ENCODE results near the gene NBPF12.
"Not testable (repeated sequence)": the region's sequence is repeated elsewhere in the genome, so short reads cannot be mapped to it uniquely, and the experiment has no call there.

DNA sequence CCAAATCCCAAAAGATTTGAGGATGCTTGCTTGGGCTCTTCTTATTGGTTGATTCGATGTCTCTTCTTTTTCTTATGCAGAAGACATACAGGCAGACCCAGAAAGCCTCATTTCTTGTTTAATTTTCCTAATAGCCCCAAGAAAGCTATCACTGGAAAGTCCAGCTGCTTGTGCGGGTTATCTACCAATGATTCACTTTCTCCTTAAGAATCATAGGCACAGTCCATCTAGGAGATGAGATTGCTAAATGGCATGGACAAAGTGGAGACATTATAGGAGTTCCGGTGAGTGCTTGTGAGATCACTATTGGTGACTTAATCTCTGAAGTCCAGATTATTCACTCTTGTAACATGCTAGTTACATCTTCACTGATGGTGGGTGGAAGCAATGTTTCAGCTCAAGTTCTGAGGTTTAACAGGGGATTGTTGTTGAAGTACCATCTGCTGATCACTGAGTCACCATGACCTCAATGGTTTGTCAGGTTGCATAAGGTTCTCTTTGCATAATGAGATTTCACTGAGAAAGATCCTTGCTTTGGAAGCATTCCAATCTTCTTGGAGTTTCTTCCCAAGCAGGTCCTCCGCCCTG lies 92.0 kb downstream of the NBPF12 start:
- TF ChIP-seq, protein P1, sequence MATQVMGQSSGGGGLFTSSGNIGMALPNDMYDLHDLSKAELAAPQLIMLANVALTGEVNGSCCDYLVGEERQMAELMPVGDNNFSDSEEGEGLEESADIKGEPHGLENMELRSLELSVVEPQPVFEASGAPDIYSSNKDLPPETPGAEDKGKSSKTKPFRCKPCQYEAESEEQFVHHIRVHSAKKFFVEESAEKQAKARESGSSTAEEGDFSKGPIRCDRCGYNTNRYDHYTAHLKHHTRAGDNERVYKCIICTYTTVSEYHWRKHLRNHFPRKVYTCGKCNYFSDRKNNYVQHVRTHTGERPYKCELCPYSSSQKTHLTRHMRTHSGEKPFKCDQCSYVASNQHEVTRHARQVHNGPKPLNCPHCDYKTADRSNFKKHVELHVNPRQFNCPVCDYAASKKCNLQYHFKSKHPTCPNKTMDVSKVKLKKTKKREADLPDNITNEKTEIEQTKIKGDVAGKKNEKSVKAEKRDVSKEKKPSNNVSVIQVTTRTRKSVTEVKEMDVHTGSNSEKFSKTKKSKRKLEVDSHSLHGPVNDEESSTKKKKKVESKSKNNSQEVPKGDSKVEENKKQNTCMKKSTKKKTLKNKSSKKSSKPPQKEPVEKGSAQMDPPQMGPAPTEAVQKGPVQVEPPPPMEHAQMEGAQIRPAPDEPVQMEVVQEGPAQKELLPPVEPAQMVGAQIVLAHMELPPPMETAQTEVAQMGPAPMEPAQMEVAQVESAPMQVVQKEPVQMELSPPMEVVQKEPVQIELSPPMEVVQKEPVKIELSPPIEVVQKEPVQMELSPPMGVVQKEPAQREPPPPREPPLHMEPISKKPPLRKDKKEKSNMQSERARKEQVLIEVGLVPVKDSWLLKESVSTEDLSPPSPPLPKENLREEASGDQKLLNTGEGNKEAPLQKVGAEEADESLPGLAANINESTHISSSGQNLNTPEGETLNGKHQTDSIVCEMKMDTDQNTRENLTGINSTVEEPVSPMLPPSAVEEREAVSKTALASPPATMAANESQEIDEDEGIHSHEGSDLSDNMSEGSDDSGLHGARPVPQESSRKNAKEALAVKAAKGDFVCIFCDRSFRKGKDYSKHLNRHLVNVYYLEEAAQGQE (IDR thresholded peaks at IDR 0.05), result not testable (repeated sequence)
- TF ChIP-seq, protein P2, sequence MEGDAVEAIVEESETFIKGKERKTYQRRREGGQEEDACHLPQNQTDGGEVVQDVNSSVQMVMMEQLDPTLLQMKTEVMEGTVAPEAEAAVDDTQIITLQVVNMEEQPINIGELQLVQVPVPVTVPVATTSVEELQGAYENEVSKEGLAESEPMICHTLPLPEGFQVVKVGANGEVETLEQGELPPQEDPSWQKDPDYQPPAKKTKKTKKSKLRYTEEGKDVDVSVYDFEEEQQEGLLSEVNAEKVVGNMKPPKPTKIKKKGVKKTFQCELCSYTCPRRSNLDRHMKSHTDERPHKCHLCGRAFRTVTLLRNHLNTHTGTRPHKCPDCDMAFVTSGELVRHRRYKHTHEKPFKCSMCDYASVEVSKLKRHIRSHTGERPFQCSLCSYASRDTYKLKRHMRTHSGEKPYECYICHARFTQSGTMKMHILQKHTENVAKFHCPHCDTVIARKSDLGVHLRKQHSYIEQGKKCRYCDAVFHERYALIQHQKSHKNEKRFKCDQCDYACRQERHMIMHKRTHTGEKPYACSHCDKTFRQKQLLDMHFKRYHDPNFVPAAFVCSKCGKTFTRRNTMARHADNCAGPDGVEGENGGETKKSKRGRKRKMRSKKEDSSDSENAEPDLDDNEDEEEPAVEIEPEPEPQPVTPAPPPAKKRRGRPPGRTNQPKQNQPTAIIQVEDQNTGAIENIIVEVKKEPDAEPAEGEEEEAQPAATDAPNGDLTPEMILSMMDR (IDR thresholded peaks at IDR 0.05; ENCODE audit: low read depth, low read length, missing input control), result not testable (repeated sequence)
- TF ChIP-seq GABPA (IDR thresholded peaks at IDR 0.05 in 1 of 2, conservative IDR thresholded peaks at IDR 0.05 in 1 of 2); JUND (IDR thresholded peaks at IDR 0.05); RAD21 (IDR thresholded peaks at IDR 0.05); HNF4A (conservative IDR thresholded peaks at IDR 0.05); TAF1 (conservative IDR thresholded peaks at IDR 0.05); SP1 (IDR thresholded peaks at IDR 0.05); EGR1 (IDR thresholded peaks at IDR 0.05; ENCODE audit: low read depth in 2 of 2): not testable (repeated sequence)
